H1 (cell line): ENCODE data around the gene RAB5A. TPM values are rescaled to one million over a fixed set of nuclear protein-coding genes. Genes with fewer than 3 reads are reported as not detected.

ENCODE experiments used
- CTCF ChIA-PET: fragments of 300-600 bp; sonication (Branson Sonifier 250); formaldehyde crosslinking; loops from one replicate; lab custom pipeline; 2021; ENCODE audit not compliant: partially characterized antibody; lab: Charles Lee
- POLR2A ChIA-PET: fragments of 300-600 bp; sonication (Branson Sonifier 250); formaldehyde crosslinking; loops from one replicate; lab custom pipeline; 2021; ENCODE audit warnings: inconsistent platforms; ENCODE audit not compliant: partially characterized antibody; lab: Charles Lee
- DNase-seq, 2 experiments: peaks; one replicate each; pipeline versions ENCODE4 v3.0.0 to v3.0.0-alpha.2; 2010 to 2022; ENCODE audit warnings: low spot score in 2 of 2, low read depth in 1 of 2, mixed read lengths in 1 of 2
- FAIRE-seq: peaks from 2 replicates; lab custom pipeline; 2011; peaks lifted over from hg19 to GRCh38; lab: Jason Lieb, UNC
- H2AFZ ChIP-seq: 2 replicates; pipeline ENCODE4 v1.8.1; 2012; ENCODE audit warnings: low read length, inconsistent platforms
- H2AK5ac ChIP-seq: 2 replicates; pipeline ENCODE4 v1.6.1; 2013; ENCODE audit warnings: low read depth, low read length
- H2BK120ac ChIP-seq: replicated peaks from 2 replicates; pipeline ENCODE3; 2013; ENCODE audit warnings: low read depth, low read length, inconsistent platforms
- H2BK12ac ChIP-seq: 2 replicates; pipeline ENCODE4 v1.6.1; 2013; ENCODE audit warnings: low read depth, low read length
- H2BK15ac ChIP-seq: 2 replicates; pipeline ENCODE4 v1.6.1; 2013; ENCODE audit warnings: low read length
- H2BK20ac ChIP-seq: 2 replicates; pipeline ENCODE4 v1.6.1; 2013; ENCODE audit warnings: low read length
- H2BK5ac ChIP-seq: 2 replicates; pipeline ENCODE4 v1.6.1; 2013; ENCODE audit warnings: low read depth, low read length
- H3K14ac ChIP-seq: 2 replicates; pipeline ENCODE4 v1.6.1; 2013; ENCODE audit warnings: inconsistent platforms; ENCODE audit not compliant: insufficient read length
- H3K18ac ChIP-seq: 2 replicates; pipeline ENCODE4 v1.6.1; 2013; ENCODE audit warnings: low read length; ENCODE audit errors: extremely low read depth
- H3K23ac ChIP-seq: 2 replicates; pipeline ENCODE4 v1.6.1; 2013; ENCODE audit warnings: inconsistent platforms; ENCODE audit not compliant: insufficient read length
- H3K23me2 ChIP-seq: 2 replicates; pipeline ENCODE4 v1.6.1; 2013; ENCODE audit warnings: low read depth, low read length
- H3K27ac ChIP-seq: 2 replicates; pipeline ENCODE4 v1.6.1; 2011; ENCODE audit warnings: low read depth, low read length, inconsistent platforms
- H3K27me3 ChIP-seq, 4 experiments: replicated peaks in 1 of 4; 1 replicate in 1 of 4; 2 replicates in 3 of 4; pipeline versions ENCODE4 v1.6.1 to v1.8.1; 2011 to 2013; ENCODE audit warnings: low read length in 3 of 4, mild to moderate bottlenecking in 3 of 4, inconsistent platforms in 2 of 4, mixed read lengths in 2 of 4, moderate library complexity in 1 of 4; ENCODE audit not compliant: control insufficient read depth in 3 of 4, insufficient read depth in 3 of 4; ENCODE audit errors: extremely low read depth in 1 of 4
- H3K36me3 ChIP-seq, 4 experiments: 2 replicates each; pipeline versions ENCODE4 v1.6.1 to v1.8.1; 2011 to 2013; ENCODE audit warnings: mild to moderate bottlenecking in 4 of 4, low read length in 3 of 4, moderate library complexity in 2 of 4, control low read depth in 1 of 4, inconsistent platforms in 1 of 4; ENCODE audit not compliant: insufficient read depth in 4 of 4, control insufficient read depth in 2 of 4
- H3K4ac ChIP-seq: replicated peaks from 2 replicates; pipeline ENCODE3; 2013; ENCODE audit warnings: low read length, low read depth, mixed read lengths, inconsistent platforms; ENCODE audit not compliant: insufficient read length
- H3K4me1 ChIP-seq, 4 experiments: replicated peaks in 1 of 4; 1 replicate in 1 of 4; 2 replicates in 3 of 4; pipeline versions ENCODE4 v1.6.1 to v1.8.1; 2011 to 2013; ENCODE audit warnings: low read length in 3 of 4, inconsistent platforms in 2 of 4, mixed read lengths in 1 of 4; ENCODE audit not compliant: insufficient read depth in 4 of 4, control insufficient read depth in 3 of 4
- H3K4me2 ChIP-seq, 2 experiments: 2 replicates each; pipeline versions ENCODE4 v1.6.1 to v1.8.1; 2011 to 2013; ENCODE audit warnings: low read depth in 2 of 2, low read length in 2 of 2, control low read depth in 1 of 2, inconsistent platforms in 1 of 2, mild to moderate bottlenecking in 1 of 2; ENCODE audit not compliant: insufficient read depth in 1 of 2
- H3K4me3 ChIP-seq, 4 experiments: fragments of 200-600, 300-600 bp in 1 of 4; sonication (generic), shearing (Covaris generic), sonication (Bioruptor Twin) in 1 of 4; 2 replicates each; pipeline versions ENCODE4 v1.5.1 to v1.8.1; 2011 to 2016; ENCODE audit warnings: low read length in 4 of 4, low read depth in 3 of 4, control low read depth in 2 of 4, inconsistent platforms in 2 of 4, mild to moderate bottlenecking in 2 of 4, mixed read lengths in 1 of 4, moderate library complexity in 1 of 4; ENCODE audit not compliant: insufficient read depth in 2 of 4; ENCODE audit errors: extremely low read depth in 1 of 4
- H3K56ac ChIP-seq: replicated peaks from 2 replicates; pipeline ENCODE3; 2013; ENCODE audit warnings: low read depth, mild to moderate bottlenecking, mixed read lengths, low read length, inconsistent platforms; ENCODE audit not compliant: insufficient read length
- H3K79me1 ChIP-seq: 2 replicates; pipeline ENCODE4 v1.6.1; 2013; ENCODE audit warnings: low read depth, low read length, control low read depth
- H3K79me2 ChIP-seq, 2 experiments: 2 replicates each; pipeline versions ENCODE4 v1.6.1 to v1.8.1; 2012 to 2013; ENCODE audit warnings: low read length in 2 of 2, mild to moderate bottlenecking in 2 of 2, inconsistent platforms in 1 of 2; ENCODE audit not compliant: insufficient read depth in 2 of 2, control insufficient read depth in 1 of 2
- H3K9ac ChIP-seq, 4 experiments: replicated peaks in 1 of 4; 1 replicate in 1 of 4; 2 replicates in 3 of 4; pipeline versions ENCODE4 v1.6.1 to v1.8.1; 2011 to 2013; ENCODE audit warnings: low read depth in 3 of 4, low read length in 3 of 4, control low read depth in 2 of 4, mild to moderate bottlenecking in 2 of 4, moderate library complexity in 2 of 4, inconsistent platforms in 1 of 4; ENCODE audit errors: extremely low read depth in 1 of 4
- H3K9me3 ChIP-seq, 2 experiments: 2 replicates each; pipeline versions ENCODE4 v1.6.1 to v1.8.1; 2012 to 2013; ENCODE audit warnings: mild to moderate bottlenecking in 2 of 2, moderate library complexity in 2 of 2, control low read depth in 1 of 2, inconsistent platforms in 1 of 2, low read depth in 1 of 2, low read length in 1 of 2, mixed read lengths in 1 of 2; ENCODE audit not compliant: insufficient read depth in 2 of 2
- H4K20me1 ChIP-seq, 2 experiments: replicated peaks in 1 of 2; 2 replicates each; pipeline versions ENCODE3 to v1.8.1; 2011 to 2013; ENCODE audit warnings: inconsistent platforms in 2 of 2, low read length in 2 of 2, mild to moderate bottlenecking in 1 of 2; ENCODE audit not compliant: insufficient read depth in 2 of 2, control insufficient read depth in 1 of 2
- H4K5ac ChIP-seq: 2 replicates; pipeline ENCODE4 v1.6.1; 2013; ENCODE audit warnings: low read length, low read depth, mixed read lengths, inconsistent platforms; ENCODE audit not compliant: insufficient read length
- H4K8ac ChIP-seq: 2 replicates; pipeline ENCODE4 v1.8.0; 2013; ENCODE audit warnings: mild to moderate bottlenecking, moderate library complexity, low read length, inconsistent platforms; ENCODE audit not compliant: insufficient read depth; ENCODE audit errors: extremely low read depth
- H4K91ac ChIP-seq: replicated peaks from 2 replicates; pipeline ENCODE3; 2013; ENCODE audit warnings: low read length, mixed read lengths, inconsistent platforms; ENCODE audit not compliant: insufficient read length
- CTBP2 ChIP-seq: IDR thresholded peaks from 2 replicates; pipeline ENCODE4 v1.7.0; 2011; ENCODE audit warnings: borderline replicate concordance, mild to moderate bottlenecking, moderate library complexity, mixed read lengths, low read length; ENCODE audit not compliant: insufficient read depth, insufficient read length
- SUZ12 ChIP-seq: fragments of 200-600 bp; sonication (generic); IDR thresholded peaks from 2 replicates; pipeline ENCODE4 v1.6.1; 2012; ENCODE audit warnings: mild to moderate bottlenecking, inconsistent platforms, low read length, moderate library complexity, mixed read lengths
- WGBS, 2 experiments: shearing (Covaris generic) in 1 of 2; methylation state at CpG; one replicate each; pipeline versions ENCODE4 v1.1.6 to v1.1.7; 2013 to 2015; ENCODE audit warnings: low lambda C conversion rate in 2 of 2, mixed read lengths in 2 of 2, inconsistent platforms in 1 of 2, low coverage in 1 of 2, missing lambda C conversion rate in 1 of 2; ENCODE audit not compliant: insufficient replicate concordance in 2 of 2, insufficient coverage in 1 of 2, insufficient read length in 1 of 2; ENCODE audit errors: extremely low coverage in 1 of 2, missing lambda C conversion rate in 1 of 2; 5-methylcytosine and 5-hydroxymethylcytosine counted together
- polyA plus RNA-seq, 7 experiments: library from polyadenylated mRNA; depleted of rRNA in 3 of 7; stranded (reverse) in 5 of 7; unstranded in 2 of 7; fragments of >200 nt in 5 of 7; fragments of 200-250 nt in 2 of 7; gene quantifications; 1 replicate in 5 of 7; 2 replicates in 1 of 7; 4 replicates in 1 of 7; pipeline versions ENCODE4 v1.2.1 to v1.2.3, GENCODE V29; 2011 to 2013; ENCODE audit warnings: missing spikeins in 2 of 7, mixed read lengths in 2 of 7
- total RNA-seq: library from RNA; stranded (reverse); fragmentation: NEBNext Ultra II Directional; extraction: Animal tissue kit (Norgen Biotek cat#: 25700); gene quantifications from 2 replicates; pipeline ENCODE4 v1.2.1, GENCODE V29; 2021

RAB5A gene
- total and polyA plus RNA-seq, 2 of the 8 experiments (the other 6 are each of a cell fraction or from before 2014, with no cell fraction given): 22.4 to 77.7 TPM

GRCh38 chr3:20013396-20013795 lies 66.5 kb downstream of the RAB5A start:
- H2BK120ac ChIP-seq: no peak overlapping the region
- no peak overlapping the region for H3K14ac ChIP-seq
- H3K4me3 ChIP-seq: no peak overlapping the region
- WGBS, 2 experiments: 79% methylated on average over 1 of the region's 1 CpG; no CpG with 5 or more reads in 1 of the 2 experiments
- FAIRE-seq (no peak), DNase-seq (no peak)
- no peak overlapping the region for H3K27ac ChIP-seq
- no peak overlapping the region for H2BK20ac ChIP-seq
- H3K4ac ChIP-seq: no peak overlapping the region
- H3K23ac ChIP-seq: no peak overlapping the region
- H3K18ac ChIP-seq: no peak overlapping the region
- H3K9me3 ChIP-seq: no peaks in the 10 kb centered on the region
- POLR2A ChIA-PET: no interaction called here
- no peak overlapping the region for H4K8ac ChIP-seq
- no peaks in the 10 kb centered on the region for H3K79me1 ChIP-seq
- H3K4me2 ChIP-seq: no peak overlapping the region
- H3K56ac ChIP-seq: no peak overlapping the region
- no peak overlapping the region for H2BK5ac ChIP-seq
- H3K27me3 ChIP-seq: no peaks in the 10 kb centered on the region
- H3K9ac ChIP-seq: no peak overlapping the region
- no peak overlapping the region for H2AK5ac ChIP-seq
- no peak overlapping the region for H2AFZ ChIP-seq
- no peak overlapping the region for H4K5ac ChIP-seq
- no peak overlapping the region for H2BK12ac ChIP-seq
- H4K91ac ChIP-seq: no peak overlapping the region
- H2BK15ac ChIP-seq: no peak overlapping the region
- H3K23me2 ChIP-seq: no peaks in the 10 kb centered on the region
- no peaks in the 10 kb centered on the region for H4K20me1 ChIP-seq
- H3K4me1 ChIP-seq: no peaks in the 10 kb centered on the region
- no peaks in the 10 kb centered on the region for H3K36me3 ChIP-seq
- no peaks in the 10 kb centered on the region for H3K79me2 ChIP-seq
- CTCF ChIA-PET: no interaction called here
- TF ChIP-seq CTBP2 (no peak), SUZ12 (no peak)
